Retinal pigment epithelial cell (primary cell): Measurements from ENCODE around the gene KRTAP20-3.

ENCODE experiments used
- DNase-seq: peaks from one replicate; pipeline ENCODE4 v3.0.0-alpha.2; 2010; ENCODE audit warnings: low read depth
- H3K4me3 ChIP-seq: 2 replicates; pipeline ENCODE4 v1.5.1; 2011; ENCODE audit warnings: mild to moderate bottlenecking, low read length, control low read depth, moderate library complexity
- CTCF ChIP-seq: conservative IDR thresholded peaks from 2 replicates; pipeline ENCODE4 v1.5.1; 2011; ENCODE audit warnings: low read depth, low read length, control low read depth, inconsistent platforms

KRTAP20-3 gene

GRCh38 chr21:30616125-30616524, 26.5 kb upstream of the KRTAP20-3 start, which contains the start of gene KRTAP20-1:
Gene KRTAP20-1, plus strand, starts transcription at chr21:30616425. Its CDS starts 30 bp downstream, at chr21:30616455.
- no peak for TF ChIP-seq CTCF
- DNase-seq, result no peak
- no peak within 1 kb of the TSS for H3K4me3 ChIP-seq

- DNase-seq, result no peak
- no peak overlapping the region for H3K4me3 ChIP-seq
- TF ChIP-seq CTCF, result no peak
These were observed 22.6 kb upstream of the KRTAP20-3 start for GRCh38 chr21:30620080-30620479.

- DNase-seq, result no peak
- TF ChIP-seq CTCF, result no peak
- H3K4me3 ChIP-seq, result no peak within 1 kb of the TSS
These were observed 22.1 kb upstream of the KRTAP20-3 start, which contains the start of gene KRTAP20-4 for GRCh38 chr21:30620522-30620921. Gene KRTAP20-4, plus strand, starts transcription at chr21:30620627.

GRCh38 chr21:30623362-30623761, 19.3 kb upstream of the KRTAP20-3 start:
- no peak for TF ChIP-seq CTCF
- no peak for DNase-seq
- H3K4me3 ChIP-seq, result no peak overlapping the region

GRCh38 chr21:30625449-30626165, 17.1 kb upstream of the KRTAP20-3 start:
- TF ChIP-seq CTCF, result no peak
- H3K4me3 ChIP-seq, result no peak overlapping the region
- DNase-seq, result no peak

GRCh38 chr21:30628109-30628508, 14.6 kb upstream of the KRTAP20-3 start:
- TF ChIP-seq CTCF, result no peak
- H3K4me3 ChIP-seq, result no peak overlapping the region
- DNase-seq, result no peak

- no peak for TF ChIP-seq CTCF
- no peak overlapping the region for H3K4me3 ChIP-seq
- DNase-seq, result no peak
These were observed 13.5 kb upstream of the KRTAP20-3 start for GRCh38 chr21:30629200-30629599.
